ENCODE measurements around the gene ZNF594. TPM values are rescaled to one million over a fixed set of nuclear protein-coding genes. Genes with fewer than 3 reads are reported as not detected.
"Not testable (repeated sequence)": the region's sequence is repeated elsewhere in the genome, so short reads cannot be mapped to it uniquely, and the experiment has no call there.

The ZNF594 gene
- total and polyA plus RNA-seq, 2 experiments from 2014 or later, result 3.1 to 6.2 TPM

GRCh38 chr17:5182597-5183409, 8.9 kb downstream of the ZNF594 start:
- Histone ChIP-seq H3K36me3 (ENCODE audit: low read depth) (peaks cover 38% of the 10 kb centered on the region), H3K9ac (no peak overlapping the region), H3K4me1 (ENCODE audit: insufficient read depth) (no peaks in the 10 kb centered on the region), H3K79me2 (ENCODE audit: insufficient read depth) (no peaks in the 10 kb centered on the region), H3K4me3 (no peak overlapping the region), H3K27me3 (replicated peaks; ENCODE audit: insufficient read depth) (no peaks in the 10 kb centered on the region), H3K9me2 (ENCODE audit: insufficient read depth) (no peaks in the 10 kb centered on the region), H3K9me3 (ENCODE audit: low read depth) (peaks cover 14% of the 10 kb centered on the region), H3F3A (ENCODE audit: insufficient read depth) (peaks cover 27% of the 10 kb centered on the region), H3K4me2 (ENCODE audit: unreplicated experiment) (no peak overlapping the region), H2AFZ (no peak overlapping the region), H4K20me1 (ENCODE audit: insufficient read depth) (no peaks in the 10 kb centered on the region), H3K27ac (no peak overlapping the region)
- in situ Hi-C loops (cut with MboI), result no loop called here
- DNase-seq, result no peak
- TF ChIP-seq EZH2 (IDR thresholded peaks at IDR 0.05; ENCODE audit: insufficient read depth, poor library complexity, severe bottlenecking) (no peak), EZH2phosphoT487 (IDR thresholded peaks at IDR 0.05; ENCODE audit: insufficient read depth, low read depth) (no peak)
- WGBS, 2 experiments (ENCODE audit: low coverage in 1 of 2, low lambda C conversion rate in 2 of 2, missing lambda C conversion rate in 2 of 2), result 98 to 99% methylated on average over 6 of the region's 6 CpGs

GRCh38 chr17:5181509-5182305, 10.0 kb downstream of the ZNF594 start:
- WGBS, 2 experiments (ENCODE audit: low coverage in 1 of 2, low lambda C conversion rate in 2 of 2, missing lambda C conversion rate in 2 of 2), result 96 to 97% methylated on average over 10 of the region's 10 CpGs
- Histone ChIP-seq H4K20me1 (ENCODE audit: insufficient read depth) (no peaks in the 10 kb centered on the region), H3K27me3 (replicated peaks; ENCODE audit: insufficient read depth) (no peaks in the 10 kb centered on the region), H3K4me3 (no peak overlapping the region), H3K79me2 (ENCODE audit: insufficient read depth) (no peaks in the 10 kb centered on the region), H3K9ac (no peak overlapping the region), H3F3A (ENCODE audit: insufficient read depth) (peaks cover 27% of the 10 kb centered on the region), H3K9me2 (ENCODE audit: insufficient read depth) (no peaks in the 10 kb centered on the region), H3K4me2 (ENCODE audit: unreplicated experiment) (no peak overlapping the region), H3K27ac (no peak overlapping the region), H3K4me1 (ENCODE audit: insufficient read depth) (no peaks in the 10 kb centered on the region), H3K9me3 (ENCODE audit: low read depth) (peaks cover 14% of the 10 kb centered on the region), H2AFZ (no peak overlapping the region), H3K36me3 (ENCODE audit: low read depth) (peaks cover 43% of the 10 kb centered on the region)
- in situ Hi-C loops (cut with MboI), result no loop called here
- TF ChIP-seq EZH2phosphoT487 (IDR thresholded peaks at IDR 0.05; ENCODE audit: insufficient read depth, low read depth), result no peak
- no peak for TF ChIP-seq EZH2 (IDR thresholded peaks at IDR 0.05; ENCODE audit: insufficient read depth, poor library complexity, severe bottlenecking)
- DNase-seq, result no peak

GRCh38 chr17:5179003-5179402, 12.7 kb downstream of the ZNF594 start:
- no peak overlapping the region for H2AFZ ChIP-seq
- H3K27me3 ChIP-seq (replicated peaks; ENCODE audit: insufficient read depth), result no peaks in the 10 kb centered on the region
- no peak overlapping the region for H3K4me2 ChIP-seq (ENCODE audit: unreplicated experiment)
- 97 to 100% methylated on average over 12 of the region's 12 CpGs for WGBS, 2 experiments (ENCODE audit: low coverage in 1 of 2, low lambda C conversion rate in 2 of 2, missing lambda C conversion rate in 2 of 2)
- H4K20me1 ChIP-seq (ENCODE audit: insufficient read depth), result no peaks in the 10 kb centered on the region
- no peak overlapping the region for H3K9ac ChIP-seq
- H3F3A ChIP-seq (ENCODE audit: insufficient read depth), result peaks cover 27% of the 10 kb centered on the region
- H3K4me1 ChIP-seq (ENCODE audit: insufficient read depth), result no peaks in the 10 kb centered on the region
- H3K9me3 ChIP-seq (ENCODE audit: low read depth), result peaks cover 14% of the 10 kb centered on the region
- H3K27ac ChIP-seq, result no peak overlapping the region
- H3K36me3 ChIP-seq (ENCODE audit: low read depth), result peaks cover 48% of the 10 kb centered on the region
- no peak overlapping the region for H3K4me3 ChIP-seq
- no peaks in the 10 kb centered on the region for H3K79me2 ChIP-seq (ENCODE audit: insufficient read depth)
- DNase-seq, result no peak
- in situ Hi-C loops (cut with MboI), result no loop called here
- H3K9me2 ChIP-seq (ENCODE audit: insufficient read depth), result no peaks in the 10 kb centered on the region
- TF ChIP-seq EZH2phosphoT487 (IDR thresholded peaks at IDR 0.05; ENCODE audit: insufficient read depth, low read depth) (no peak), EZH2 (IDR thresholded peaks at IDR 0.05; ENCODE audit: insufficient read depth, poor library complexity, severe bottlenecking) (no peak)

GRCh38 chr17:5175027-5175426, 16.6 kb downstream of the ZNF594 start:
- H3K9ac ChIP-seq; H3K9me3 ChIP-seq (ENCODE audit: low read depth); H4K20me1 ChIP-seq (ENCODE audit: insufficient read depth); H2AFZ ChIP-seq; H3K4me1 ChIP-seq (ENCODE audit: insufficient read depth); in situ Hi-C loops (cut with MboI); H3K27ac ChIP-seq; H3F3A ChIP-seq (ENCODE audit: insufficient read depth); H3K4me2 ChIP-seq (ENCODE audit: unreplicated experiment); DNase-seq; H3K9me2 ChIP-seq (ENCODE audit: insufficient read depth); H3K4me3 ChIP-seq; H3K79me2 ChIP-seq (ENCODE audit: insufficient read depth); H3K27me3 ChIP-seq (replicated peaks; ENCODE audit: insufficient read depth): not testable (repeated sequence)
- WGBS, 2 experiments (ENCODE audit: low coverage in 1 of 2, low lambda C conversion rate in 2 of 2, missing lambda C conversion rate in 2 of 2), result 83 to 84% methylated on average over 7 of the region's 7 CpGs
- H3K36me3 ChIP-seq (ENCODE audit: low read depth), result peaks cover 29% of the 10 kb centered on the region

- H3K79me2 ChIP-seq (ENCODE audit: insufficient read depth); H3K9me3 ChIP-seq (ENCODE audit: low read depth); H3K27me3 ChIP-seq (replicated peaks; ENCODE audit: insufficient read depth); H3K9me2 ChIP-seq (ENCODE audit: insufficient read depth); H3K4me3 ChIP-seq; in situ Hi-C loops (cut with MboI); H4K20me1 ChIP-seq (ENCODE audit: insufficient read depth); H3K36me3 ChIP-seq (ENCODE audit: low read depth): not testable (repeated sequence)
- peaks cover 10% of the 10 kb centered on the region; the same call in 1 of the 2 replicates for H3F3A ChIP-seq (ENCODE audit: insufficient read depth)
- H3K4me2 ChIP-seq (ENCODE audit: unreplicated experiment), result peak overlapping the region; percentile 0
- 55 to 64% methylated on average over 6 to 7 of the region's 7 CpGs for WGBS, 2 experiments (ENCODE audit: low coverage in 1 of 2, low lambda C conversion rate in 2 of 2, missing lambda C conversion rate in 2 of 2)
- H3K9ac ChIP-seq, result peak overlapping the region; percentile 19; the same call in 1 of the 2 replicates
- H3K27ac ChIP-seq, result peak overlapping the region; percentile 77
- peak overlapping the region; percentile 70 for H2AFZ ChIP-seq
- H3K4me1 ChIP-seq (ENCODE audit: insufficient read depth), result peaks cover 10% of the 10 kb centered on the region; the same call in 1 of the 2 replicates
- DNase-seq, result peak; percentile 58
Observed at GRCh38 chr17:5165791-5166564, 25.7 kb downstream of the ZNF594 start.

Measured in GM23248 (cell line).